ELF-1 (cell line): ENCODE data around the gene NFIB.

Experiments used
- DNase-seq: peaks from one replicate; pipeline ENCODE4 v3.0.0-alpha.2; 2016; ENCODE audit warnings: low read depth, low spot score

NFIB gene

GRCh38 chr9:14077672-14078071 is 236.3 kb downstream of the NFIB start:
- DNase-seq, result no peak

GRCh38 chr9:14075218-14075617 is 238.7 kb downstream of the NFIB start:
- DNase-seq, result no peak

GRCh38 chr9:14072850-14073249 is 241.1 kb downstream of the NFIB start:
- DNase-seq, result no peak

DNA sequence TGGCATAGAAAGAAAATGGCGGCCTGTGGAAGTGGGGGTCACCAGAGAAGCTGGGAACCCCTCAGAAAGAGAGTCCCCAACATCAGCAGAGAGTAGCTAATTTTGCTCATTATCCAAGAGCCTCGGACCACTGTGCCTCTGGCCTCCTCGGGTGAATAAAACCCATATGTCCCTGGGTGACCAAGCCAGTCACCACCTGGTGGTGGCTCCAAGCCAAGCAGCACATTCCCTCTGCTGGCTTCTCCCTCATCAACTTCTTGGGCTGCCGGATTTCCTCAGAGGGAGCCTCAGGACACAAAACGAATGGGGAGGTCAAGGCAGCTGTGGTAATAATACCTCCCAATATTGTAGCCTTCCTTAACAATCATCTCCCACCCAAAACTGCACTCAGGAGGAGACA is 242.5 kb downstream of the NFIB start:
- DNase-seq, result no peak

DNA sequence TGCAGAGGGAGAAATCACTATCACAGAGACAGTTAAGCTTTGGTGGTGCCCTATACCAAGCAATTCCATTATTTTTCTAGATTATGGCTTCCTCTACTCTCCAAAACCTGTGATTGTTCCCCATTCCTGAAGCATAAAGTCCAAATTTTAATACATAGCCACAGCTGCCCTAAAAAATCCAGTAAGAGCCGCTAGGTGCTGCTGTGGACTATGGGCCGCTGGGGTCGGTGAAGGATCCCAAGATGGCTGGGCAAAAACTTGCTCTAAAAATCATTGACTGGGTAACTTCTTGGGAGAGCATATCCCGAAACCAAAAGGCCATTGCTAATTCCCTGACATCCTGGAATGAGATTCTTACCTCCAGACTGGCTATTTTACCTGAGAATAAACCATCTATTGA is 245.3 kb downstream of the NFIB start:
- DNase-seq, result no peak

DNA sequence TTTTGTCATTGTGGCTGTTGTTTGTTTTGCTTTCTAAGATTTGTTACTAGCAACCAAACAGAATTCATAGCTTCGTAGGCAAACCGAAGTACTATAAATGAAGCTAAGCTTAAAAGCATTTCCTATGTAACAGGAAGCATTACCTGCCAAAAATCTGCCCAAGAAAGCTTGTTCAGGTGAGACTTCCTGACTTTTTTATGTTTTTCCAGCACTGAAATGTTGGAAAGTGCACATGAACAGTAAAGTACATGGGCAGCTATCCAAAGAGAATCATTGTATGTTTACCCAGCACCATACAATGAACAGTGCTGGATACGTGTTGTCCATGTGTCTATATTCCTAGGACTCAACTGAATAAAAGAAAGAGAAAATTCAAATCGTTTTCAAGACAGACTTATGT is 247.1 kb downstream of the NFIB start:
- no peak for DNase-seq

DNA sequence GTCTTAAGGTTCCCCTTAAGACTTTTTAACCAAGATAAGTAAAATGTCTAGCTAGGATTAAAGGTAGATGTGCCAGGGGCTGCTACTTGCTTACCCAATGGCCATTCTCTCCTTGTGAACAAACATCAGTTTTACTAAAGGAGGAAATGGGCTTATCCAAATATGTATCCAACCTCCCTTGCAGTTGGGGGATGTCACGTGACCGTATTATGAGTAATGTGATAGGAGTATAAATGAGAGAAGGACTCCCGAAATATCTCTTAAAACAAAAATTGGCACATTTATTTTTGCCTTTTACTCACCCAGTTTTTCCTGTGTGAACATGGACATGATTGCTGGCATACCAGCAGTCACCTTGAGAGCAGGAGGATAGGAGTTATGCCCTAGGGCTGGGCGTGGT is 247.9 kb downstream of the NFIB start:
- no peak for DNase-seq

DNA sequence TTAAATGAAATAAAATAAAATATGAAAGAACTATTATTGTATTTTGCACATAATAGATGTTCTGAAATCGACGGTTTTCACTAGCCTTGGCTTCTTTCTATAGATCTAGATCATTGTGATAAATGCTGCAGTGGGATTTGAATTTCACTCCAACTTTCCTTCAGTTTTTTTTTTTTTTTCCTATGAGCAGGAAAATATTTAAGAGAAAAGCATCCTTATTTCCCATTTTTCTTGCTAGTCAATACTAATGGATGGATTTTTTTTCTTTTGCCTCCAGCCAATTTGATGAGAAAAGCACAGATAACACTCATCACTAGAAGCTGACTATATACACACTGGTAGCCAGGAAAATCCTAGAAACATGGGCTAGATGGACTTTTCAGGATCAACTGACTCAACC is 249.0 kb downstream of the NFIB start:
- DNase-seq, result no peak

DNA sequence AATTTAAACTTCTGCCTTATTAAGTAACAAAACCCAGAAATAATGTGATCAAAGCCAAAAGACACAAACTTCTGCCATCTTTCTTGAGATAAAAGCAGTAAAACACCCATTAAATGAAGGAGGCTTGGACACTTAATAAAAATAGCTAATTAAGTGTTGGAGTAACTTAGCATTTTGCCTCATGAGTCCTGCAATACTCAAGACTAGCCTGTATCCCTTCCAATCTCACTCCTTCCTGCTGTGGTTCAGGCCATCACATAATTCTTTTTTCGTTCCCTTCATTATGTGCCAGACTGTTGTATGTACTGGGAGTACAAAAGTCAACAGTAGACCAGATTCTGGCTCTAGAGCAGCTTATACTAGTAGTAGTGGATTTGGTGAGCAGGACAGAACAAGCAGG is 250.2 kb downstream of the NFIB start:
- no peak for DNase-seq

- no peak for DNase-seq
Observed at GRCh38 chr9:14062586-14063221, 251.2 kb downstream of the NFIB start.

DNA sequence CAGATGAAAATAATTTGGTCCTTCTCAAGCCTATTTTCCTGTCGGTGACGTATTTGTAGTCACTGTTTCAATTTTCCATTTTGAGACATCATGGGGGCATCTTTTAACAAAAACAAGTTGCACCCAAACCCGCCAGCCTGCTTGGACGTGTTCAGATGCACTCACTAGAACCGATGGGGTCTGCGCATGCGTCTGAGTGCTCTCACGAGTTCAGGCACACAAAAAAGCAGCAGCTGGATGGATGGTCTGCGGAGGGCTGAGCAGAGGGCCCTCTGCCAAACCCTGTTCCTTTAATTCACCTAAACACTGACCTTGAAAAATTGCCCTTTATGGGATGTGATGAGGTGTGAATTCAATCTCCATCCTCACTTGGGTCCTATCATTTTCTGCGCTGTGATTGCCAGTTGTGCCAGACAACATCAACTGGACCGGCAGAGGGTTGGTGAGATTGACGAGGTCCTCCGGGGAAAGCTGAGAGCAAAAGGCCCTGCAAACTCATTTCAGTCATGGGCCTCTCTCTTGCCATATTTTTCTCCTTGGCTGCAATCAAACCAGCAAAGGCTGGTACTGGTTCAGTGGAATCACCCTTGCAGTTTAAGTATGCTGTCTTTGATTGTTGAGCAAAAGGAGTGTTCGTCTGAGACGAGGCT is 251.9 kb downstream of the NFIB start:
- no peak for DNase-seq

- no peak for DNase-seq
Observed at GRCh38 chr9:14058325-14058688, 255.6 kb downstream of the NFIB start.

DNA sequence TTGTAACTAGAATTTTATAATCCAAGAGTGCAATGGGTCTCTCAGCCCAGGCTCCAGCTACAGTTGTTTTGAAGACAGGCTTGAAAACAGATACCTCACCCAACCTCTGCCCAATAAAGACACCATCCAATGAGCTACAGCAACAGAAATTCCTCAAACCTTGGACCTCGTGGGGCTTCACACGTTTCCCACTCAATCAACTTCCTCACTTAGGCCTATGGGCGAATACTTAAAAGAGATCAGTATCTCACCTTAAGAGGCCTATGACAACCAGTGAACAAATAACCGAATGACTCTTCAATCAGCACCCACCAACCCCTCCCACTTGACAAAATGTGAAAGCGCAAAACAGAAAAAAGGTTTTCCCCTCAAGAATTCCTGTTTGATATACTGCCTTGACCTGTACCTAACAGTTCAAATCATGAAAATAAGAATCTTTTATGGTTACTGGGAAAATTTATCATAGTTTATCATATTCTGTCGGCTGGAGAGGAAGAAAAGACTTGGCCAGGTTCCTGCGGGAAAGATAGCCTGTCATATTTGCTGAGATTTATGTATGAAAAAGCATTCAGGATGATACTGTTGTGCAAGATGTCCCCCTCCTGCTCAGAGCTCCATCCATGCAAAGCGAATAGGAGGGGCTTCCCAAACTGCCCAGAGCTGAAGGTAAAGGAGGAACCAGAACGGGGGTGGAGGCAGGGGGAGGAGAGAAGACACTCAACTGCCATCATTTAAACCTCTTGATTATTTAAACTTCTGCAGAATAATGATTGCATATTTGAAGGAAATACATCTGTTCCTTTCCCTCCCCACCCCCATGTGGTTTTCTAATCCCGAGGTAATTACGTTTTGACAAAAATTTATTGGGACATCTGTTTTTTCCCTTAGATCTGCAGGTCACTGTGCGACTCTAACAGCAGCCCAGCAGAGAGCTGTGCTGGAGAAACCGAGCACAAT is 256.3 kb downstream of the NFIB start:
- peak; percentile 15 for DNase-seq

DNA sequence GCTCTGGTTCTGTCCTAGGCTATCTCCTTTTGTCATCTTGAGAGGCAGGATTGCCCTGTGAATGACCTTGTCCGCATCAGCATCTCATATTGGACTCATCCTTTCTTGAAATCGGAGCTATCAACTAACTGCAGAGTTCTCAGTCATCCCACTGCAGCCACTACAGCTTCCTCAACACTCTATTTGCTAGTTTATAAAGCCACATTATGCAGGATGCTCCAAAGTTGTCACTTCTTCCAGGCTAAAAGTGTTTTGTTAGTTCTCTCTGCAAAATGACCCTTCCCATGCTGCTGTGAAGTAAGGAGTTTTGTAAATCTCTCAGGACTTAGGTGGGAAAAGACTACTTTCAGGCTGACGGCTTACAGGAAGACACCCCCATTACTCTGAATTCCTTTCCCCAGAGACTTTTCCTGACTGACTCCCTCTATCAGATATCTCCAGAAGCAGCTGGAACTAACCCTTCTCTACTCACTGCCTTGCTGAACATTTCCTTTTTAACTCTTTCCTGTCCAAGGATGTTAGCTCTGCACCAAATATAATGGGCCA is 257.6 kb downstream of the NFIB start:
- no peak for DNase-seq

DNA sequence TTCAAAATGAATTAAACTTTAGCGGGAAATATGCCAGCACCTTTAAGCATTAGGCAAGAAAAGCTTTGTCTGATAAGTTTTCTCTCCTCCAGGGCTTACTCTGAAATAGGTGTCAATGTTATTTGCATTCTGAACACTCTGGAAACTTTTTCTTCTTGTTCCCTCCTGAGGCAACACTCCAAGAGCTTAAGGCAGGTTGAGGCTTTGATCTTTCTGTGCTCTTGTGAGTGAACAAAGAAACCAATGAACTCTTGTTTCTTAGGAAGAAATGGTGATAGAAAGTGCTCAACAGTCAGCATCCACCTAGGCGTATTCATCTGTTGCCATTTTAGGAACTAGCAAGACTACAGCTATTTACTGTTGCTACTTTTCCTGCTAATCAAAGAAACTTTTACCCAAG is 259.8 kb downstream of the NFIB start:
- peak; percentile 13 for DNase-seq

- no peak for DNase-seq
Observed at GRCh38 chr9:14052359-14052758, 261.6 kb downstream of the NFIB start.

GRCh38 chr9:14051419-14051818 is 262.5 kb downstream of the NFIB start:
- no peak for DNase-seq

GRCh38 chr9:14043483-14043882 is 270.5 kb downstream of the NFIB start:
- no peak for DNase-seq

GRCh38 chr9:14037331-14037730 is 276.6 kb downstream of the NFIB start:
- DNase-seq, result no peak

GRCh38 chr9:14033067-14033466 is 280.9 kb downstream of the NFIB start:
- no peak for DNase-seq
